CD4-positive, alpha-beta T cell treated with Interleukin-15 for 1 hour (primary cell): ENCODE data around the gene SHC1.

Experiments used
- DNase-seq: peaks from one replicate; pipeline ENCODE4 v3.0.0-alpha.2; 2020

The SHC1 gene, protein sequence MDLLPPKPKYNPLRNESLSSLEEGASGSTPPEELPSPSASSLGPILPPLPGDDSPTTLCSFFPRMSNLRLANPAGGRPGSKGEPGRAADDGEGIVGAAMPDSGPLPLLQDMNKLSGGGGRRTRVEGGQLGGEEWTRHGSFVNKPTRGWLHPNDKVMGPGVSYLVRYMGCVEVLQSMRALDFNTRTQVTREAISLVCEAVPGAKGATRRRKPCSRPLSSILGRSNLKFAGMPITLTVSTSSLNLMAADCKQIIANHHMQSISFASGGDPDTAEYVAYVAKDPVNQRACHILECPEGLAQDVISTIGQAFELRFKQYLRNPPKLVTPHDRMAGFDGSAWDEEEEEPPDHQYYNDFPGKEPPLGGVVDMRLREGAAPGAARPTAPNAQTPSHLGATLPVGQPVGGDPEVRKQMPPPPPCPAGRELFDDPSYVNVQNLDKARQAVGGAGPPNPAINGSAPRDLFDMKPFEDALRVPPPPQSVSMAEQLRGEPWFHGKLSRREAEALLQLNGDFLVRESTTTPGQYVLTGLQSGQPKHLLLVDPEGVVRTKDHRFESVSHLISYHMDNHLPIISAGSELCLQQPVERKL

DNA sequence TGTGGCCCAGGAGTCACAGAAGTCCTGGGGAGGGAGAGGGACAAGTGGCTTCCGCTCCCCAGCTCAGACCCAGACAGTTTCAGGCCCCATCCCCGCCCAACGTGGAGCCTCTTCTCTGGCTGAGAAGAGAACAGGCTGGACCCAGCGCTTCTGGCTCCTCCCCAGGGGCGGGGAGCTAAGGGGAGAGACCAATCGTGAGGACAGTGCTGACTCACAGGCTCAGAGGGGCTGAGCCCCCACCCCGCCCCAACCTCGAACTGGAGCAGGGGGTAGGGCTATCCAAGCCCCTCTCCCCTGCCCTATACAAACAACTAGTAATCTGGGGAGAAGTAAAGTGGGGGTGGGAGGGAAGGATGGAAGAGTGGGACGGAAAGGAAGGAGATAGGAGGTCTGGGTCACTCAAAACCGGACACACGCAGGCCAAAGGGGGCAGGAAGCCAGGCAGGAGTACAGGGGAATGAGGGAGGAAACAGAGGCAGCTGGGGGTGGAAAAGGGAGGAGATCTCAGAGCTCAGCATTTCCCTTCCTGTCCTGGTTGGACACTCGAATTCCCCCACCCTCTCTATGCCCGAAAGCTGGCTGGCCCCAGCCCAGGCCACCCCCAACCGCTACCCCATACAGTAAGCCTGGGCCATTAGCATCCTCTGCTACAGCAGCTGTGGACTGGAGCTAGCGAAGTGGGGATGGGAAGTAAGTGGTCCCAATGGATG, at the start of gene SHC1:
SHC1 (minus strand) TSS at position 117 of the 710 bp plus-strand sequence. CDS start 221 bp downstream, outside the sequence.
- DNase-seq: peak; percentile 67

DNA sequence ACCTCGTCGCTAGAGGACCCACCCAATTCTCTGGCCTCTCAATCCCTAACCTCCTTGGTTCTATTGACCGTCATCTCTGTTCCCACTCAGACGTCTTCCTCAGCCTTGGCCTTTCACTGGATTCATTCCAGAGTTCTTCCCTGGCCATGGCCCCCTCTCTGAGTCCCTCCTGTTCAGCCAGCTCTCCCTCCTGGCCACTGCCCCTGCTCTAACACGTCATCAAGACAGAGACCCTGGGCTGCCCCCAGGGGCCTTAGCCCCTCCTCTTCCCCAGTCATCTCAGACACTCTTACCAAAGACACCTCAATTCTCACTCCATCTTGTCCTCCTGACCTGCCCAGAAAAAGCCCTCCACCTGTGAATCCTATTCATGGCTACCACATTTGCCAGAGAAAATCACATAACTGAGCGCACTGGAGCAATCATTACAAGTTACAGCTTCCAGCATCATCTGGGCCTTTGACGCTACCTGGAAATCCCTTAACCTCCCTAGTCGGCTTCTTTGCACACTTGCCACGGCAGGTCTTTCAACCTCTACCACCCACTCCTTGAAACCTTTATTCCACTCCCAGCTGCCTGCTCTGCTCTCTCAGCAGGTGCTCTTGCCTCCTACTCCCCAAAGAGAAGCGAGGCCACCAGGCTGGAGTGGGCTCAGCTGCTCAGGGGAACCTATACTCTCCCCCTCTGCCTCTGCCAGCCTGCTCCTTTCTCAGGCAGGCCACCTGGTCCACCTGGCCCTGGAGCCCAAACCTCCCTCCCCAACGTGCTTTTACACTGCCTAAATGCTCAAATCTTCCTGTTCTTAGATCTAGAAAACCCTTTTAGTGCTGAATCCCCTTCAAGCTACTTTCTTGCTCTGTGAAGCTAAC, 49.1 kb upstream of the SHC1 start:
- DNase-seq: no peak

DNA sequence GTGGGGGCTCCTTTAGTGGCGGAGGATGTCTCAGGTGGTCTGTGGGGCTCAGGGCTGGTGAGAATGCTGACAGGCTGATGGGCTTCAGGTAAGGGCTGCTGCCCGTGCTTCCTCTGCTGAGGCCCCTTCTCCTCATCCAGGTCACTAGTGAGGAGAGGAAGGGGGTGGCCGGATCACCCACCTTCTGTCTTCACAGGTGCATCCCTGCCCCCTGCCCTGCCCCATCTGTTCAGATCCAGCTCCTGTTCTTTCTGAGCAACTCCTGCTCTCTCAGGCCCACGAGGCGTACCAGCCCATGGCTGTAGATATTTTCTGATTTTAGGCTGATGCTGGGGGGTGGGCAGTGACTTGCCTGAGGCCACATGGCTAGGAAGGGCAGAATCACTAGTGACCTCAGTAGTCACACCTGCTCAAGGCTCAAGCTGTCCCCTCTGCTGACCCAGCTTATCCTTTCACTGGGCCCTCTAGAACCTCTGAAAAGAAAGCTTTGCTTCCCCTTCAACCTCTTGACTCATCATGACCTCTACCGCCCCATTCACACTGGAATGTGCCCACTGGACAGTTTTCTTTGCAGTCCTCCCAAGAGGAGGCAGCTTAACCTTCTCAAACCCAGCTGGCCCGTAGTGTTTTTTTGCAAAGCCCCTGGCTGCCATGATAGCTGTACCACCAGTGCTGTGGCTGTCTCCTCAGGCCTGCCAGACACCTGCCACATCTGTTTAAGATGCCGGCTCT, 48.2 kb upstream of the SHC1 start:
- DNase-seq: no peak

DNA sequence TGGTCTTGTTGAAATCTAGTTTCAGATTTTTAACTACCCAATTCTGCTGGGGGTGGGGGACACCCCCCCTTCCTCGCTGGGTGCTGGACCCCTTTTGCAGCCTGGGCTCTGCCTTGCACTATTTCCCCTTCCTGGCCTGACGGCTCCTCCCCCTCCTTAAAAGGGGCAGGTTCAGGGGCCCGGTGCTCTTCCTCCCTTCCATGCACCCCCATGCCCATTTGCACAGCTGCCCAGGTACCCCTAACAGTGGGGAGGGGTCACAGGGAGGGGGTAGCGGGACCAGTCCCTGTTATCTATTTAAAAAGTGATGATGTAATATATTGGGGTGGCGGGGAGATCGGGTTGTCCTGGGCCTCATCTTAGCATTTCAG, 47.4 kb upstream of the SHC1 start:
- DNase-seq: no peak

DNA sequence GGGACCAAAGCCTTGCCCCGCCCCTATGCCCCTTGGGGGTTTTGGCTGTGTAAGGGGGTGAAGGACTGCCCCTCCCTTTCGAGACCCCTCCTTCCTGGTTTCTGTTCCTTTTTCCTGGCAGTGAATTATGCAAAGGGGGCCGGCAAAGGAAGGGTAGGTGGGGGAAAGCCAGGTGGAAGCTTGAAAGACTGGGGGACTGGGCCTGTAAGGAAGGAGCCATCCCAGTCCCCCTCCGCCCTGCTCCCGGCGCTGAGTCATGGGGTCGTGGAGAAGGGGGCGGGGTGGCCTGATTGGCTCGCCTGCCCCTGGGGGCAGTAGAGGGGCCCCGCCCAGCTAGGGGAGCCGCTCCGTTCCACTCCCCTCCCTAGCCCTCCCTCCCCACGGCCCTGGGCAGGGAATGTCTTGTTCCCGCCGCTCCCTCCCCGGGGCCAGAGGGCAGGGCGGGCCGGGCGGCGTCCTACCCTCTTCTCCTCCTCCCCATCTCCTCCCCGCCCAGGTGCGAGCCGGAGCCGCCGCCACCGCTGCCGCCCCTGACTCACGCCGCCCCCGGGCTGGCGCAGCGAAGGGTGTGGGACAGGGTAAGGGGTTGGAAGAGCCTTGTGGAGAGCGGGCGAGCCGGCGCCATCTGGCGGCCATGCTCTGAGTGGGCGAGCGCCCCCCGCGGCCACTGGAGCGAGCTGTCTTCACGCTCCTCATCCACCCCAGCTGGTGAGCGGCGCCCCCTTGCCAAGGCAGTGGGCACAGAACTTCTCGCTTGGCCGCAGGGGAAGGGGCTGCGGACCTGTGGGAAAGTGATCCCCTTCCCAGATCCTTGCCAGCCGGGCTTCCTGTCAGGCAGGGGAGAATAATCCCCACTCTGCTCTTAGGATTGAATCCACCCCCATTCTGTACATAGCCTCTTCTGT, 46.7 kb upstream of the SHC1 start:
- DNase-seq: peak; percentile 89

DNA sequence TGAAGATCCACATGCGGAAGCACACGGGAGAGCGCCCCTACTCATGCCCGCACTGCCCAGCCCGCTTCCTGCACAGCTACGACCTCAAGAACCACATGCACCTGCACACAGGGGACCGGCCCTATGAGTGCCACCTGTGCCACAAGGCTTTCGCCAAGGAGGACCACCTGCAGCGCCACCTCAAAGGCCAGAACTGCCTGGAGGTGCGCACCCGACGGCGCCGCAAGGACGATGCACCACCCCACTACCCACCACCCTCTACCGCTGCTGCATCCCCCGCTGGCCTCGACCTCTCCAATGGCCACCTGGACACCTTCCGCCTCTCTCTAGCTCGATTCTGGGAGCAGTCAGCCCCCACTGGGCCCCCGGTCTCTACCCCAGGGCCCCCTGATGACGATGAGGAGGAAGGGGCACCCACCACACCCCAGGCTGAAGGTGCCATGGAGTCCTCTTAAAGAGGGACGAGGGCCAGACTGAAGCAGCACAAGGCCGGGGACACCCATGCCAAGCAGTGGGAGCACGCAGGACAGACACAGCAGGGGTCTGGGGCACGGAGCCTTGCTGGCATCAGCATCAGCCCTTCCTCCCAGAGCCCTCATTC, 45.8 kb upstream of the SHC1 start:
- peak; percentile 56 for DNase-seq

DNA sequence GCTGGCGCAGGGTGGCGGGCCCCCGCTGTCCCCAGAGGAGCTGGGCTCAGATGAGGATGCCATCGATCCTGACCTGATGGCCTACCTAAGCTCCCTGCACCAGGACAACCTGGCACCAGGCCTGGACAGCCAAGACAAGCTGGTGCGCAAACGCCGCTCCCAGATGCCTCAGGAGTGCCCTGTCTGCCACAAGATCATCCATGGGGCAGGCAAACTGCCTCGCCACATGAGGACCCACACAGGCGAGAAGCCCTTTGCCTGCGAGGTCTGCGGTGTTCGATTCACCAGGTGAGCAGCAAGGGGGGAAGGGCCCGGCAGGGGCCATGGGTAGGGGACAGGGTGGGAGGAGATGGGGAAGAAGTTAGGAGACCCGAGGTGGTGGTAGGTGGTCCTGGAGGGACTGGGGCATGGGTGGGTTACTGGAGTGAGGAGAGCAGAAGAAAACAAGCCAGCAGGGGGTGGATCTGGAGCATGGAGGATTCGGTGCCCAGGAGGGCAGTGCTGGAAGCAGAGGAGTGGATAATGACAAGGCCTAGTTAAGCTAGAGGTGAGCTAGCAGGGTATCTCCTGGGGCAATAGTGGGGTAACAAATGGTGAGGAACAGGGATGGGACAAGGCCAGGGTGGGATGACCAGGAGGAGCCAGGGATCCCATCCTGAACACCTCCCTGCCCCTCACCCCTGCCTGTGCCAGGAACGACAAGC, 45.1 kb upstream of the SHC1 start:
- DNase-seq: no peak

DNA sequence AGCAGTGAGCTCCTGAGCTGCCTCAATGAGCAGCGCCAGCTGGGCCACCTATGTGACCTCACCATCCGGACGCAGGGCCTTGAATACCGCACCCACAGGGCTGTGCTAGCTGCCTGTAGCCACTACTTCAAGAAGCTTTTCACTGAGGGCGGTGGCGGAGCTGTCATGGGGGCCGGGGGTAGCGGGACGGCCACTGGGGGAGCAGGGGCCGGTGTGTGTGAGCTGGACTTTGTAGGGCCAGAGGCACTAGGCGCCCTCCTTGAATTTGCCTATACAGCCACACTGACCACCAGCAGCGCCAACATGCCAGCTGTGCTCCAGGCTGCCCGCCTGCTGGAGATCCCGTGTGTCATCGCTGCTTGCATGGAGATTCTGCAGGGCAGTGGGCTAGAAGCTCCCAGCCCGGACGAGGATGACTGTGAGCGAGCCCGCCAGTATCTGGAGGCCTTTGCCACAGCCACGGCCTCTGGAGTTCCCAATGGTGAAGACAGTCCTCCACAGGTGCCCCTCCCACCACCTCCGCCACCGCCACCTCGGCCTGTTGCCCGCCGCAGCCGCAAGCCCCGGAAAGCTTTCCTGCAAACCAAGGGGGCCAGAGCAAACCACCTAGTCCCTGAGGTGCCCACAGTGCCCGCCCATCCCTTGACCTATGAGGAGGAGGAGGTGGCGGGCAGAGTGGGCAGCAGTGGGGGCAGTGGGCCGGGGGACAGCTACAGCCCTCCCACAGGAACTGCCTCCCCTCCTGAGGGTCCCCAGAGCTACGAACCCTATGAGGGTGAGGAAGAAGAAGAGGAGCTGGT, 44.4 kb upstream of the SHC1 start:
- no peak for DNase-seq

DNA sequence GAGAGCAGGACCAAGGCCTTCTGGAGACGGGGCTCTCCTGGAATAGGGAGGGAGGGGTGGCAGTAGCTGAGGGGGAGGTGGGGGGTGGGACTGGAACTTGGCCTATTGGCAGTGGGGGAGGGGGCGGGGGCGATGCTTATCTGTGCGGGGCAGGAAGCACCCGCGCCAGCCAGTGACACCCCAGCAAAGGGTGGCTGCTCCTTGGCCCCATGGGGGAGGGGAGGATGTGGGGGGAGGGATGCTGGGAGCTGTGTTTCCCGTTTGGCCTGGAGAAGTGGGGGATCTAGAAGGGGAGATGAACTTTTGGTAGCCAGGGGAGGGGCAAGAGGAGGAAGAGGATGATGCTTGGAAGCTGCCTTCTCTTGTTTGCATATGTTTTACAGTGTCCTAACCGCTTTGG, 43.1 kb upstream of the SHC1 start:
- no peak for DNase-seq

DNA sequence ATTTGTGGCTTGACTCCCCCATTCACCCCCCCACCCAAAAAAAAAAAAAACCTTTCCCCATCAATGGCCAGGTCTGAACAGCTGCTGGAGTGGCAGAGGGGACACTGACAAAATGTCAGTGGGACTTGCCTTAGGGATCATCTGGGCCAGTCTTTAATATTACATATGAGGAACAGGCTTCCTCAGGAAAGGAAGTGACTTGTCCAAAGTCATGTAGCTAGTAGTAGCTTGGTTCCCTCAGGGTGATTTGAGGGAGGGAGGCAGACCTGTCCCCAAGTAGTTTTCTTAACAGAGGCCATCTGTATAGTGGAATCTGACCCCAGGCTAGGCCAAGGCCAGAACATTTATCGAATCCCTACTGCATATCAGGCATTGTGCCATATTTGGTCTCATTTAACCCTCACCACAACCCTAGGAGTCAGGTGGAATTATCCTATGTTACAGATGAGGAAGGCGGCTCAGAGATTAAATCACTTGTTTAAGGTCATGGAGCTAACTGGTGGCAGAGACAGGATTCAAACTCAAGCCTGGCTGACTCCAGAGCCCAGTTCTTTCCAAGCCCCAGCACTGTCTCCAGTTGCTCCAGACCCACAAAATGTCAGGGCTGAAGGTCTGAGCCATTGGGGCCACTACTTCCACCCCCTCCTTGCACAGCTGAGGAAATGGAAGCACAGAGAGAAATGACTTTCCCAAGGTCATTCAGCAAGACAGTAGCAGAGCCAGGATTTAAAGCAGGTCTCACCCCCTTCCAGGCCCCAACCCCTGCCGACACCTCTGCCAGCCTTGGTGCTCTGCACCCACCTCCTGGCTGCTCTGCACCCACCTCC, 42.4 kb upstream of the SHC1 start:
- no peak for DNase-seq

DNA sequence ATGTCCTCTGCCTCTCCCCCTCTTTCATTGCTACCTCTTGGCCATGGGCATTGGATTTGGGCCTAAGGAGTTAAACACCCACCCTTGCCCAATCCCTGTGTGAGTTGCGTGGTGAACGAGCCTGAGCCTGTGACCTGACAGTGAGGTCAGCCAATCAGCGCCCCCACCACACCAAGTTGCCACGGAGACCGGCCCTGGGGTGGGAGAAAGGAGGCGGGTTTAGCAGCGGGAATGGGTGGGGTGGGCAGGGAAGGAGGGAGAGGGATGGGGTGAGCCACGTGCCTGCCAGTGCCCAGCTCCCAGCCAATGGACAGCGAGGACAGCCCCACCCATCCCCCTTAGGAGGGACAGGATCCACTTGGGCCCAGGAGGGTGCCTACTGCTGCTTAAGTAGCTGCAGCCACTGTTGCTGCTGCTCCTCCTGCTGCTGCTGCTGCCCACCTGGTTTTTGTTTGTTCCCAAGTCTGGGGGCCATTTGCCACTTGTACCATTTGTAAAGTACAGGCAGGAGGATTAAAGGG, 41.5 kb upstream of the SHC1 start:
- peak; percentile 61 for DNase-seq

DNA sequence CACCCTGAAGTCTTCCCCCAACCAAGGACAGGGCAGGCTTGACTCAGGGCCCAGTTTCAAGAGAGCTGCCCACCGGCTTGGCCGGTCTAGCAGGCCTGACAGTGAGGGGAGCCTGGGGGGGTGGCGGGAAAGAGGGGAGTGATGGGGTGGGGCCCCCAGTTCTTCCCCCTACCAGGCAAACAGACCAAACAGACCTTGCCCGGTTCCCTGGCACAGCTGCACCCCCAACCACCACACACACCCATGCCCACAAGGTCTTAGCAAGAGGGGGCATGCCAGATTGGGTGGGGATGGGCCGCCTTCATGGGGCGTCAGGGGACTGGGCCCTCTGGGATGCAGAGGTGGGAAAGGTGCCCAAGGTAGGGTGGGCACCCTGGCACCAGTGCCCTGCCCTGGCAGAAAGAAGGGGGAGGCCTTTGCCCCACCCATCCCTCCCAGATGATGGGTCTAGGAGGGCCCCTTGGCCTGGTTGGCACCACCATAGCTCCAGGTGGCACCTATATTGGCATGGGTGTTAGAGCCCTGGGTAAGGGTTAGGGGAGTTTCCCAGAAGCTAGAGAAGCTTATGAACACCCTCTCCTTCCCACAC, 41.0 kb upstream of the SHC1 start:
- no peak for DNase-seq

DNA sequence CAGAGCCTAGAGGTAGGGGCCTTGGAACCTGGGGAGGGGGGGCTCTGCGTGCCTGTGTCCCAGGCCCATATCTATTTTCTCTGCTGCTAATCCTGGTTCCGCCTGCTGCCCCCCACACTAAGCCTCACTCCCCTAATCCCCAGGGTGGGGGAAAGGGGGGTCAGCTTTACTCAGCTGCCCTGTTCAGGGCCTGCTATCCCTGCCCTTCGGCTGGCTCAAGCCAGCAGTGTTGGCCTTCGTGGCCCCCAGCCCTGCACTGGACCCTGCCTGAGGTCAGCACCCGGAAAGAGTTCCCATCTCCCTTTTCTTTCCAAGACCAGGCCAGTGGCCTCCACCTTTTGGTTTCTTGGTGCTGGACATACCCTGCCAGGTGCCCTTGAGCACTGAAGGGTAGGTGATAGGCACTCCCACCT, 40.5 kb upstream of the SHC1 start:
- no peak for DNase-seq

DNA sequence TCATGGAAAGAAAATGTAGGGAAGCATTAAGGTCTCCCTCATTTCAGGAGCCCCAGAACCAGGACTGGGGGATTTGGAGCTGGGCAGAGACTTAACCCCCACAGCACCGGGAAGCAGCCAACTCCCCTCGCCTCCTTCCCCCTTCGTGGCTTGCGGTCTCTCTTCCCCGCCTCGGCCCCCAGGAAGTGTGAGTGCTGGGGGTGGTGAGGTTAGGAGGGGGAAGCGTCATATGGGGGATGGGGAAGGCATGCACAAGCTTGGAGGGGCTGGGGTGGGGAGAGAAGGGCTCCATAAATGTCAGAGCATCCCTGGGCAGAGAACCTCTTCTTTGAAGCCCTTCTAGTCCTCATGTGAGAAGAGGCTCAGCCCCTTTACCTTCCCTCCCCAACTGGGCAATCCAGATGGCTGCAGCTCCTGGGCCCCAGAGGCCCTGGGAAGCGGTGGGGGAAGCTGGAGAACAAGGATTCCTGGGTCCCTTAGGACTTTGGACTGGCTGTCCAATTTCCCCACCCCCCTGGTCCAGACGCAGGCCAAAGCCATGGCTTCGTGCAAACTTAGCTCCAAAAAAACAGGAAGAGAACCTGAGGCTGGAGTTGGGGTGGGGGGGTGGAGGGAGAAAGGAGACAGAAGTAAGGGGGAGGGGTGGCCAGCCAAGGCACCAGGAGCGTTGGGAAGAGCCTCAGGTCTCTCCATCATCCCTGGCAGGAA, 39.8 kb upstream of the SHC1 start:
- no peak for DNase-seq

DNA sequence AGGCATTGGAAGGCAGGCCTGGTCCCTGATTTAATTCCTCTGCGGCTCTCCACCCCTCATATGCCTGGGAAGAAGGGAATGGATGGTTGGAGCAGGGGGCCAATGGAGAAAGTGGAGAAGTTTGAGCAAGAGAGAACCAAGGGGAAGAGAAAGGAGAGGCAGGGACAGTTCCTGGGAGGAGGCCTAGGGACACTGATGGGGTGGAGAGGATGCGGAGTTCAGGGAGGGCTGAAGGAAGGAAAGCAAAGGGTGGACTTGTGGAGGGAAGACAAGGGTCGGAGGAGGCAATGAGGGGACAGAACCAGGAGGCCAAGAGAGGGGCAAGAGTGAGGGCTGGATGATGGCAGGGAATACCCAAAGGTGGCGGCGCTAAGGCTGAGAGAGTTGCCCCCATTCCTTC, 39.2 kb upstream of the SHC1 start:
- DNase-seq: no peak

DNA sequence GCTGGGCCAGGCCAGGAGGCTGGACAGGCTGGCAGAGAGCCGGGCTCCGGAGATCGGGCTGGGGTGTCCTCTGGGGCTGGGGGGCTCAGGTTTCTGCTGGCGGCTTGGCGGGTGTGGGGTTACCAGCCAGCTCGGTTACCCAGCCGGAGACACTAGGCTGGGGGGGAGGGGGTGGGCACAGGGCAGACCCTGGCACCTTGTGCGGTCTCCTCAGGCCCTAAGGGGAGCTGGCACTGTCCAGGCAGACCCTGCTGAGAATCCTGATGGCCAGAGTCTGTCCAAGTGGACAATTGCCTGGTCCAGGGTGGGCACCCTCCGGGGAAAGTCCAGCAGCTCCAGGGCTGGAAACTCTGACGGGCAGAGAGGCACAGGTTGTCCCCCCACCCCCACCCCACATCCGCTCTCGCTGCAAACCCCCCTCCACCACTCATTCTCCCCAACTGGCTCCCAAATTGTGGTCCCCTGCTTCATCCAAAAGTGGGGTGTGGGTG, 38.7 kb upstream of the SHC1 start:
- no peak for DNase-seq
